ENCODE results near the gene CPED1.
A peak's percentile ranks its signal among the peaks of the same experiment; 100 is the strongest.
"Not testable (repeated sequence)": the region's sequence is repeated elsewhere in the genome, so short reads cannot be mapped to it uniquely, and the experiment has no call there.

Gene CPED1

GRCh38 chr7:120981888-120982615 lies 6.5 kb upstream of the CPED1 start:
- no peak for DNase-seq (ENCODE audit: low read depth in 2 of 2)

GRCh38 chr7:120983592-120983991 lies 4.9 kb upstream of the CPED1 start:
- not testable (repeated sequence) for DNase-seq (ENCODE audit: low read depth in 2 of 2)

GRCh38 chr7:120984406-120984805 lies 4.1 kb upstream of the CPED1 start:
- DNase-seq (ENCODE audit: low read depth in 2 of 2), result no peak

GRCh38 chr7:120985130-120985758 lies 3.3 kb upstream of the CPED1 start:
- no peak for DNase-seq (ENCODE audit: low read depth in 2 of 2)

- DNase-seq (ENCODE audit: low read depth in 2 of 2), result no peak
These were observed 2.7 kb upstream of the CPED1 start for GRCh38 chr7:120985839-120986238.

- no peak for DNase-seq (ENCODE audit: low read depth in 2 of 2)
These were observed 1.9 kb upstream of the CPED1 start for GRCh38 chr7:120986650-120987049.

- DNase-seq (ENCODE audit: low read depth in 2 of 2), result no peak
These were observed 1.2 kb upstream of the CPED1 start for GRCh38 chr7:120987280-120987679.

- peak; percentile 73 to 75 for DNase-seq (ENCODE audit: low read depth in 2 of 2)
These were observed 574 bp upstream of the CPED1 start for GRCh38 chr7:120987683-120988590.

GRCh38 chr7:120989257-120990220 lies 1.0 kb downstream of the CPED1 start:
- DNase-seq (ENCODE audit: low read depth in 2 of 2), result no peak

- DNase-seq (ENCODE audit: low read depth in 2 of 2), result no peak
These were observed 2.1 kb downstream of the CPED1 start for GRCh38 chr7:120990468-120991118.

- DNase-seq (ENCODE audit: low read depth in 2 of 2), result no peak
These were observed 2.6 kb downstream of the CPED1 start for GRCh38 chr7:120991161-120991560.

GRCh38 chr7:120991581-120991980 lies 3.1 kb downstream of the CPED1 start:
- no peak for DNase-seq (ENCODE audit: low read depth in 2 of 2)

GRCh38 chr7:120992272-120992964 lies 3.9 kb downstream of the CPED1 start:
- no peak for DNase-seq (ENCODE audit: low read depth in 2 of 2)

- no peak for DNase-seq (ENCODE audit: low read depth in 2 of 2)
These were observed 4.5 kb downstream of the CPED1 start for GRCh38 chr7:120992965-120993494.

- DNase-seq (ENCODE audit: low read depth in 2 of 2), result no peak
These were observed 5.2 kb downstream of the CPED1 start for GRCh38 chr7:120993553-120994191.

GRCh38 chr7:120994512-120995410 lies 6.2 kb downstream of the CPED1 start:
- no peak for DNase-seq (ENCODE audit: low read depth in 2 of 2)

GRCh38 chr7:120995654-120996053 lies 7.1 kb downstream of the CPED1 start:
- no peak for DNase-seq (ENCODE audit: low read depth in 2 of 2)

- no peak for DNase-seq (ENCODE audit: low read depth in 2 of 2)
These were observed 7.9 kb downstream of the CPED1 start for GRCh38 chr7:120996333-120996987.
